H1 (cell line): ENCODE data around the gene DUSP9. TPM values are rescaled to one million over a fixed set of nuclear protein-coding genes. Genes with fewer than 3 reads are reported as not detected.

Source experiments
- HDAC2 ChIP-seq, 2 experiments: fragments of 300-600 bp in 1 of 2; sonication (generic) in 1 of 2; IDR thresholded peaks; 2 replicates each; pipeline ENCODE4 v1.6.1; 2011 to 2012; ENCODE audit warnings: low read depth in 2 of 2, low read length in 2 of 2, mild to moderate bottlenecking in 2 of 2, moderate library complexity in 2 of 2, borderline replicate concordance in 1 of 2, inconsistent platforms in 1 of 2
- RAD21 ChIP-seq, 2 experiments: IDR thresholded peaks in 1 of 2; conservative IDR thresholded peaks in 1 of 2; 2 replicates each; pipeline ENCODE4 v1.6.1; 2011; ENCODE audit warnings: low read depth in 2 of 2, low read length in 2 of 2, improper control_type of control experiment in 1 of 2, inconsistent platforms in 1 of 2, mild to moderate bottlenecking in 1 of 2, moderate library complexity in 1 of 2
- RFX5 ChIP-seq: IDR thresholded peaks from 2 replicates; pipeline ENCODE4 v1.6.1; 2011; ENCODE audit warnings: low read depth, low read length, improper control_type of control experiment, borderline replicate concordance
- YY1 ChIP-seq: IDR thresholded peaks from 2 replicates; pipeline ENCODE4 v1.6.1; 2011; ENCODE audit warnings: low read depth, mild to moderate bottlenecking, low read length
- polyA plus RNA-seq, 7 experiments: library from polyadenylated mRNA; depleted of rRNA in 3 of 7; stranded (reverse) in 5 of 7; unstranded in 2 of 7; fragments of >200 nt in 5 of 7; fragments of 200-250 nt in 2 of 7; gene quantifications; 1 replicate in 5 of 7; 2 replicates in 1 of 7; 4 replicates in 1 of 7; pipeline versions ENCODE4 v1.2.1 to v1.2.3, GENCODE V29; 2011 to 2013; ENCODE audit warnings: missing spikeins in 2 of 7, mixed read lengths in 2 of 7
- total RNA-seq: library from RNA; stranded (reverse); fragmentation: NEBNext Ultra II Directional; extraction: Animal tissue kit (Norgen Biotek cat#: 25700); gene quantifications from 2 replicates; pipeline ENCODE4 v1.2.1, GENCODE V29; 2021

The DUSP9 gene
- total and polyA plus RNA-seq, 2 of the 8 experiments (the other 6 are each of a cell fraction or from before 2014, with no cell fraction given), result 0.80 to 1.1 TPM

DNA sequence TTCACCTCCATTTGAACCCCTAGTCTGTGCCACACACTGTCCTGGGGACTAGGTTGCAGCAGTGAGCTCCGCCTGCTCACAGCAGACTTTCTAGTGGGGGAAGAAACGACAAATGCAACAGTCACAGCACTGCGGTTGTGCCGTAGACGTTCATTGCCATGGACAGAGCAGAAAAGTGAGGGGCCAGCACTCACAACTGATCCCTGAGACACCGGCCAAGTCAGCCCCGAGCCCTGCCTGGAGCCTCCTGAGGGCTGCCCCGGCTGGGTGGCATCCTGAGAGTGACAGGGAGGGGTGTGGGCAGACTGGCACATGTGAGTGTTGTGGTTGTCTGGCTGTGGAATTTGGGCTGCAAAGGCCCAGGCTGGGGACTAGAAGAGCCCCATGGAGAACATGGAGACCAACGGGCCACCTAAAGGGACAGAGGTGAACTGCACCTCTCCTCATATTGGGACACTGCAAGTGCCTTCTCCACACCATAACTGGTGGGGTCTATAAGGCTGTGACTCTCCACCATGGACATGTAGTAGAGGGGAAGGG lies 4.6 kb downstream of the DUSP9 start (continued):
- TF ChIP-seq RAD21 (IDR thresholded peaks at IDR 0.05 in 1 of 2, conservative IDR thresholded peaks at IDR 0.05 in 1 of 2; ENCODE audit: low read depth in 2 of 2, low read length in 2 of 2) (peak in 1 of 2 experiments; percentile 4; a peak in 1 of 4 replicates), RFX5 (no peak), YY1 (no peak), HDAC2 (IDR thresholded peaks at IDR 0.05; ENCODE audit: borderline replicate concordance in 1 of 2, low read depth in 2 of 2, low read length in 2 of 2) (no peak)
